CD4-positive, alpha-beta T cell treated with Interferon gamma for 1 hour (primary cell): ENCODE results near the gene MECP2.

ENCODE experiments used
- DNase-seq: peaks from one replicate; pipeline ENCODE4 v3.0.0-alpha.2; 2020

The MECP2 gene

DNA sequence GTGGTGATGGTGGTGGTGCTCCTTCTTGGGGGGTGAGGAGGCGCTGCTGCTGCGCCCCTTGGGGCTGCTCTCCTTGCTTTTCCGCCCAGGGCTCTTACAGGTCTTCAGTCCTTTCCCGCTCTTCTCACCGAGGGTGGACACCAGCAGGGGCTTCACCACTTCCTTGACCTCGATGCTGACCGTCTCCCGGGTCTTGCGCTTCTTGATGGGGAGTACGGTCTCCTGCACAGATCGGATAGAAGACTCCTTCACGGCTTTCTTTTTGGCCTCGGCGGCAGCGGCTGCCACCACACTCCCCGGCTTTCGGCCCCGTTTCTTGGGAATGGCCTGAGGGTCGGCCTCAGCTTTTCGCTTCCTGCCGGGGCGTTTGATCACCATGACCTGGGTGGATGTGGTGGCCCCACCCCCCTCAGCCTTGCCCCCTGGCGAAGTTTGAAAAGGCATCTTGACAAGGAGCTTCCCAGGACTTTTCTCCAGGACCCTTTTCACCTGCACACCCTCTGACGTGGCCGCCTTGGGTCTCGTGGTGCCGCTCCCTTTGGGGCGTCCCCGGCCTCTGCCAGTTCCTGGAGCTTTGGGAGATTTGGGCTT is 66.7 kb downstream of the MECP2 start:
- no peak for DNase-seq

DNA sequence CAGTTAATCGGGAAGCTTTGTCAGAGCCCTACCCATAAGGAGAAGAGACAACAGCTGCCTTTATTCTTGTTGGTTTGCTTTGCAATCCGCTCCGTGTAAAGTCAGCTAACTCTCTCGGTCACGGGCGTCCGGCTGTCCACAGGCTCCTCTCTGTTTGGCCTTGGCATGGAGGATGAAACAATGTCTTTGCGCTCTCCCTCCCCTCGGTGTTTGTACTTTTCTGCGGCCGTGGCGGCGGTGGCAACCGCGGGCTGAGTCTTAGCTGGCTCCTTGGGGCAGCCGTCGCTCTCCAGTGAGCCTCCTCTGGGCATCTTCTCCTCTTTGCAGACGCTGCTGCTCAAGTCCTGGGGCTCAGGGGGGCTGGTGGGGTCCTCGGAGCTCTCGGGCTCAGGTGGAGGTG is 67.3 kb downstream of the MECP2 start:
- no peak for DNase-seq

DNA sequence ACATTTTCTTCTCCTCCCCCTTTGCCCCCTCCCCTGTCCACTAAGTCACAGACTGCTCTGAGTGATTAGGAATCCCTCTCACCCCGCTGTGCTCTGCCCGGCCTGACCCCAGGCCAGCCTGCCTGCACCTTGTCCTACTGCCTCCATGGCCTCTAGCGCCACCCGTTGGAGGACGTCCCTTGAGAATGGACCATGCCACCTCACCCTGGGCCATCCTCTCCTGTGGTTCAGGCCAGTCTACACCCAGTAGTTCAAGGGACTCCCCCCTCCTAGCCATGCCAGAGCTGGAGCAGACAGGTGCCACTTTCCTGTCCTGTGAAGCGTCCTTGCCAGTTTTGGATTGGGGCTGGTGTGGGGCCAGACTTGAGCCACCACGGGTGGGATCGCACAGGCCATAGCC is 68.1 kb downstream of the MECP2 start:
- no peak for DNase-seq

DNA sequence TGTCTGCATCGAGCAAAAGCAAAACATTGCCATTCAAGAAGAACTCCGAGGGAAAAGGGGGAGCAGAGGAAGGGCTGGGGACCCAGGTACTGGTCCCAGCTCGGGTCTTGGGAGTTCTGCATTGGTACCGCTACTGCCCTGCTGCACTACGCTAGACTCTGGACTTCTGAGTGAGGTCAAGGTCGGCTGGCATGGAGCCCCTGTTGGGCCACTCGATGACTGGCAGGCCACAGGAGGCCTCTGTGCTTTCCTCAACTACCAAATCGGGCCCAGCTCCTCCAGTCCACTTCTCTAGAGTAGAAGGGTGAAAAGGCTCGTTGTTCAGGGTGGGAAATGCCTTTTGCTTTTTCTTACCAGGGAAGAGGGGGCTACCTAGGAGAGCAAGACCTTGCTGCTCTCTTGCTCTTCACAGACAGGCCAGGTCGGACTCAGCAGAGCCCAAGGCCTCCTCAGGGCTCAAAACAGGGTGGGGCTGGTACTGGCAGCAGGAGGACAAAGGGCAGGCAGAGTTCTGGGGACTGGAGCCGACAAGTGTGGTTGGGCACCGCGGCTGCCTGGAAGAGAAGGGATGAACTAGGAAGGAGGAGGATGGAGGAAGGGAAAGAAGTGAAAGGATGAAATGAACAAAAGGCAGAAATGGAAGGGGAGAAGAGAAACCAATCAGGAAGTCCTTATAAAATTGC is 68.9 kb downstream of the MECP2 start:
- no peak for DNase-seq

DNA sequence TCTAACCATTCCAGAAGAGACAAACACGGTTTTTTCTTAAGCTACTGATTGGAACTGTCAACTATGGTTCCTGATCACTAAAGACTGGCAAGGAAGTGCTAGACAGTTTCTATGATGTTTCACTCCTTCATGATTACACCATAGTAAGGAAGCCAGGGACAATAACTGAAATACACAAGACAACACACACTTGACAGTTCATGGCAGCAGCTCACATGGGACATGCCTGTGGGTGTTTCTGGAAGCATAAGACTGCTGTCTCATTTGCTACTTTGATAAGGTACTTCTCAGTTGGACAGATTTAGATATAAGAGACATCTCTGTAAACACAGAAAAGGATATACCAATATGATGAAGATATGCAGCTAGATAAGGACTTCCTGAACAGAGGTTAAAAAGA is 69.5 kb downstream of the MECP2 start:
- DNase-seq: no peak

DNA sequence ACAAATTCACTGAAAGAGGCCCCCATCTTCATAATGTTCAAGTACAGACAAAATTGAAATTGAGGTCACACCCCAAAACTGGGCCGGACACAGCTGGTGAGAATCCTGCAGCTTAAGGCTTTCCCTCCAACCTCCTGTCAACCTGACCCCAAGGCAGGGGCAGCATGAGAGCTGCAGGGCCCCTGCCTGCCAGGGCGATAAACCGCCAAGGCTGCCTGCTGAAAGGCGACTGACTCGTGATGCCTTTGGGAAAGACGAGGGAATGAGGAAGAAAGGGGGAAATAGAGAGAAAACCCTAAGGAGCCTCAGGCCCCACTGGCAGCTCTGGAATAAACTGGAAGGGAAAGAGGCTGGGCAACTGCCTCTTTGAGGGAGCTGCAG is 70.5 kb downstream of the MECP2 start:
- no peak for DNase-seq

DNA sequence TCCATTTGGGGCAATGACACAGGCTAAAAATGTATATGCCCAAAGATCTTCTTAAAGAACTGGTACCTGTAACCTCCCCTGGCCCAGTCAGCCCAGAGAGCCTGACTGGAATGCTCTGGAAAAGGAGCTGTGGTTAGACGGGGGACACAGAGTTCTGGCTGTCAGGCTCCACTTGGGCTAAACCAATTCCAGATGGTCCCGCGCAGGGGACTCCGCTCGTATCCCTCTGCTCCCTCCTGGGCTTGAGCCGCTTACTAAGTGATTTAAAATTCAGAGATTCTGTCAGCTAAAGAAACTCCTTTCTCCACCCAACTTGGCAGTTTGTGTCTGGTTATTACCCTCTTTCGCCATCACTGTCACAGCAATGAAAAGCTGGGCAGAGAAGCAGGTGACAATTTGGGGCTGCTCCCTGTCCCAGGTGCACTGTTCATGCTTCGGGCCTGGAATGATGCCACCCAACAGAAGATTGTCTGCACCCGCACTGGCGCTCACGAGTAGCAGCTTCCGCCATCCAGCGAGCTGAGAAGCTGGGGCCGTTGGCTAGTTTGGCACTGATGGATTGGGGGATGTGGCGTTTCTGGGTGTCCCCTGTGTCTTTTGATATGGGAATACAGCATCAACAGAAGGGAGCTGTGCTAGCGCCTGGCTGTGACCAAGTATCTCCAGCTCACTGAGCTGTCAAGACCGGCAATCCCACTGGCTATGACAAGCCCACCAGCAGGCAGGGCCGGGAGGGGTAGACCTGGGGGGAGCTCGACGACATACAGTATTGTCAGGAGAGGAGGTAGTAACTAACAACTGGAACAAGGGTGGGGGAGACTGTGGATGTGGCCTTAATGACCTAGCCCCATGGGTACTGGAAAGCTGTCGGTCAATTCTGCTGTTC is 71.1 kb downstream of the MECP2 start:
- no peak for DNase-seq

DNA sequence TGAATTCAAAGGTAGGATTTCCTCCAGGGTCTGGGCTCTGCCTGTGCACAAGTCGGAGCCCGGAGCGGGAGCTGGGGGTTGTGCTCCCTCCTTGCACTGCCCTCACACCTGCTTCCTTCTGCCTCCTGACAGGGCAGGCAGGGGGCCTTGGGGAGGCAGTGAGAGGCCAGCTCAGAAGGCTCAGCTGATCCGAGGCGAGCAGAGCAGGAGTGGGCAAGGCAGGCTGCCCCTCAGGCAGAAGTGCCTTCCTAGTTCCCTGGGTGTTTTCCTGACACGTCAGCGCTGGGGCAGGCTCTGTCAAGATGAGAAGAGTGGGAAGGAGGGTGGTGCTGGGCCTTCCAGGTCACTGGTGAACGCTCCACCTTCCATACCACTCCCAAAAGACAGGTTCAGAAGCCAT is 72.3 kb downstream of the MECP2 start:
- DNase-seq: no peak

DNA sequence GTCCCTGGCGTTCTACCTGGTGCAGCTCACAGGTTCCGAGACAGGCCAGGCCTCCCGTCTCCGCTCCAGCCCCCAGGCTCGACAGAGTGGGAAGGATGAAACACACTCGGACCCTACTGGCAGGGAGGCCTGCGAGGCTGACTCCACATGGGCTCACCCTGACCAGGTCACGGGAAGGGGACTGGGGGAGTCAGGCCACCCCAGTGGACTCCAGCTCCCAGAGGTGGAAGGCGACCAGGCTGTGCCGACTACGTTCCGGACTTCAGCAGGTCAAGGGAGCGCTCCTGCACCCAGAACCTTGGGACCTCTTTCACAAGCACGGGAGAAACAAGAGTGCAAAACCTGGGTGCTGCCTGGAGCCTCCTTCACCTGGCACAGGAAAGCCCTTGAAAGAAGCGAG is 73.2 kb downstream of the MECP2 start:
- no peak for DNase-seq

DNA sequence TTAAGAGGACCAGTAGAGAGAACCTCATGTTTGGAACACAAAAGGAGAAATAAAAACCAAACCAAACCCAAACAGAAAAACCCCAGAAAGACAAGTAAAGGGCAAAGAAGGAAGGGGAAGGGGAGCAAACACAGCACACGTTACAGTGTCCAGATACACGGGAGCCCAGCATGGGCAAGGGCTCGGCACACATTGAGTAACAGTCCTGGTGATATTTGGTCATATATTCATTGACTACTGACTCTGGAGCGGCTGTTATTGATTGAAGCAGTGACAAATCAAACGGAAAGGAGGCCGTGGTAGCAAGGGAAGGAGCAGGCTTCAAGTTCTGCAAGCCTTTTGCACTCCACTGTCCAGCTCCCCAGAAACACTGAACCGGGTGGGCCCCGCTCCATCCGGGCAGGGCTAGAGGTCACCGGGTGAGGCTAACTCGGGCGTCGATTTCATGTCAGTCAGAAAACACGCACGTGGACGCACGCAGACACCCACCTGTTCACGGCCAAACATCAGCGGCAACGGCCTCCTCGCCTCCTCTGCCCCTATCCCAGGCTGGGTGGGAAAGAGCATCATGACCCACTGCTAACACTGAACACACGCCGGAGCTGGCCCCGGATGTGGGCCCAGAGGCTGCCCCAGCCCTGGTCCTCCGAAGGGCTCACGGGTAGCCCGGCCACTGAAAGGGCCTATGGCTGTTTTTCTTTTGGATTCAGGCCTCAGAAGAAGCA is 74.1 kb downstream of the MECP2 start:
- no peak for DNase-seq

DNA sequence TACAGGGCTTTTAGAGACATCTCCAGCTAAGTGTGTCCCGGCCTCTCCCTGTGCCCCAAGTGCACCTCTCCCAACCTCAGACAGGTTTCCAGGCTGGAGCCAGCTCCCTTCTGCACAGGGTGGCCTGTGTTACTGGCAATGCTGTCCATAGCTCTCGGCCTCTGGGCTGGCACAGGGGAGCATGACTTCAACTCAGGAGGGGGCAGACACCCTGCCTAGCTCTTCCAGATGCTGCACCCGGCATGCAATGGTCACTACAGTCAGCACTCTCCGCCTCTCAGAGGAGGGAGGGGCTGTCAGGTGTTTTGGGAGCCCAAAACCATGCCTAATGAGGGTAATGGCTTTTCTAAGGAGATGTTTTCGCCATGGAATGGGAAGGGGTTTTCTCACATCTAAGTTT is 75.4 kb downstream of the MECP2 start:
- DNase-seq: no peak

DNA sequence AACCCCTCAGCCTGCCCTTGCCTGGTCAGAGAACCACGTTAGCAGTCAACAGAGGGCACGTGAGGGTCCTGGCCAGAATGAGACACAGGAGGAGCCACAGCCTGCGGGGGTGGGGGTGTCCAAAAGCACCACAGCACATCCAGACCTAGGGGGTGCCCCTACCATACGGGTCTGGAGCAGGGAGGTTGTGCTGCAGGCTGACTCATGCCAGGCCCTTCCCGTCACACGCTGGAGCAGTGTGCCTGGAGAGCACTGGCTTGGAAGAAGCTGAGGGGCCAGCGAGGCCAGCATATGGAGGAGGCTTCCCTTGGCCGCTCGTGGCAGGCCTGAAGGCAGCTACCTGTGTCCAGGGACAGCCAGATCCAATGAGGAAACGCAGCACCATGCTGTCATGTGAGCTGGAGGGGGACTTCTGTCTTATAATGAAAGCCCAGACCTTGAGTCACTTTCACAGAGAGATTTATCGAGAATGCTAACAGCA is 76.3 kb downstream of the MECP2 start:
- peak; percentile 34 for DNase-seq

DNA sequence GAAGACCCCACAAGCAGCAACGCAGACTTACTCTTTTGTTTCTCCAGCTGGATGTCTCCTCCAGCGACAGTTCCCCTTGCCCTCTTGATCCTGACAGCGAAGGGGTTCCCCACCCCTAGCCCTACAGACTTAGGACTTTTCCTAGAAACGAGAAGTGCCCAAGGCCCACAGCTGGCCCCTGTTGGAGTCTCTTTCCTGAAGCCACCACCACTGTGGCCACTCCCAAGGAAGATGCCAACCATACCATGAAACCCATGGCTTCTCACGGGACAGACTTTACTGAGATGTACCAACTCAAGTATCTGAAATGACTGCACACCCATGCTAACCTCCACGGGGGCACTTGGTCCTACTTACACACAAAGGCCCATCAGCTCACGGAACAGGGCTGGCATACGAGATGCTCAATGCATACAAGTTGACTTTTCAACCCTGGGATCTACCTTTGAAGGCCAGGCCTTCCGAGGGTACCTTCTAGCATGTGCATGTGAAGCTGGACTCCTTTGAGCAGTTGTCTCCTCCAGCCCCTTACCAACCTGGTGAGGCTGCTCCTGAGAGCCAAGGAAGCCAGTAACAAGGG is 76.9 kb downstream of the MECP2 start:
- peak; percentile 18 for DNase-seq

DNA sequence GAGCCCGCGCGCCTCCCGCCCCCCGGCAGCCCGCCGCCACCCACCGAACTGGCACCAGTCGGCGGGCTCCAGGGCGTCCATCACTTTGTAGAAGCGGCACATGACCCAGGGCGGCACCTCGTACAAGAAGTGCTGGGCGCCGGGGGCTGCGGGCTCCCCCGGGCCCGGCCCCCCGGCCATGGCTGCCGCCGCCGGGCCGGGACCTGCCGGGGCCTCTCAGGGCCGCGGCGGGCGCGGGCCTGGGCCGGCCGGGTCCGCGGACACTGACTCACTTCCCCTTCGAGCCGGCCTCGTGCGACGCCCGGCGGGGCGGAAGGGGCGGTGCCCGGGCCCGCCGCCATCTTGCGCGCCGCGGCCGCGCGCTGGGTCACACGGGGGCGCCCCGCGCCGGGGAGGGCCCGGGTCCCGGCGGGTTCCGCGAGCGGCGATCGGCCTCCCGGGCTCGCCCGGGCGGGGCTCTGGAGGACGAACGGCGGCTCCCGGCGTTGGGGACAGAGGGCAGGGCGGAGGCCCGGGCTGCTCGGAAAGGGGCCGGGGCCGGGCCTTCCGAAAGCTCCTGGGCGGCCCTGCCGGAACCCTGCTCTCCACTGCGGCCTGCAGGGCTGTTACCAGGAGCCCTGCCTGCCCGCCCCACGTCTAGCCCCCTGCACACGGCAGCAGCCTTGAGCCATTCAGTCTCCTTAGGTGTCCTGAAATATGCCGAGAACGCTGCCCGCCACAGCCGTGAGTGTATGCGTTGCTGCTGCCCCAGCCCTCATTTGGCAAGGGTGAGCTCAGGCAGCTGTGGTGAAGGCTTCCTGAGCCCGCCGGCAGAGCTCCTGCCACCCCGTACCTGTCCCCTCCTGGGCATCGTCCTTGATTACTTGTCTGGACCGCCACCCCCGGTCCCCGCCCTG is 77.6 kb downstream of the MECP2 start, which contains the start of gene IRAK1:
IRAK1 (minus strand) TSS at position 270 of the 896 bp plus-strand sequence; CDS start at position 180, 90 bp downstream.
- DNase-seq: peak; percentile 53

DNA sequence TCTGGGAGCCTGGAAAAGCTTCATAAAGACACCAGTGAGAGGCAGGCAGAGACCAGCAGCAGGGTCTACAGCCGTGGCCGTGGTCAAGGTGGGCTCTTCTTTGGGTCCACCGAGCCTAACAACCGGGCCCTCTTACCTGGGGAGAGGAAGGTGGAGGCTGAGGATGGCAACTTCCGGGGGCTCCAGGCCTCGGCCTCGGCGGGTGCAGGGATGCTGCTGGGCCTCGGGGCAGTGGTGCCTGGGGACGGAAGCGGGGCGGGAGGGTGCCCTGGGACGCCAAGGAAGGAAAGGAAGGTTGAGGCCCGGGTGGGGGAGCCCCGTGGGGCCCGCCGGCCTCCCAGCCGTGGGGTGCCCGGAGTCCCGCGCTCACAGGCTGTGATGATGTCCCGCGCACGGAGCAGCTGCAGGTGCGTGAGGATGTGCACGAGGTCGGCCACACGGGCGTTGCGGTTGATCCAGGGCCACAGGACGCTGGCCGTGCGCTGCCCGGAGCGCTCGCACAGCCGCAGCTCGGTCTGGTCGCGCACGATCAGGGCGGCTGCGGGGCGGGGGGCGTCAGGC is 78.4 kb downstream of the MECP2 start:
- DNase-seq: no peak

DNA sequence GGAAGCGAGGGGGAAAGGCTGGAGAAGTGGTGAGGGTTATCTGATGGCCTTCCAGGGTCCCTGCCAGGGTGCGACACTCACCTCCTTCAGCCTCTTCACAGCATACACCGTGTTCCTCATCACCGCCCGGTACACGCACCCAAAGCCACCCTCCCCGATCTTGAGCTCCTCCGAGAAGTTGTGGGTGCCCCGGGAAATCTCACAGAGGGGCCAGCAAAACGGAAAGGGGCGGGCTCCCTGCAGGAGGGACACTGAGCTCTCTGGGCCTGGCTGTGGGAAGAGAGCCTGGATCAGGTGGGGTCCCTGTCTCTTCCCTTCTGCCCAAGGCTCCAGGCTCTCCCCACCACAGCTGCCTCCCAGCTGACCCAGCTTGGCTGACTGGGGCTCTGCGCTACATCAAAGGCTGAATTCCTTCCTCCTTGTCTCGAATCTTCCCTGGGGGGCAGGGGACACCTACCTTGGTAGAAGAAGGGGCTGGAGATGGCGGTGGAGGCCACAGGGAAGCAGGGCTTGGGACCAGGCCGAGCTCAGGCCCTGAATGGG is 78.9 kb downstream of the MECP2 start:
- no peak for DNase-seq

DNA sequence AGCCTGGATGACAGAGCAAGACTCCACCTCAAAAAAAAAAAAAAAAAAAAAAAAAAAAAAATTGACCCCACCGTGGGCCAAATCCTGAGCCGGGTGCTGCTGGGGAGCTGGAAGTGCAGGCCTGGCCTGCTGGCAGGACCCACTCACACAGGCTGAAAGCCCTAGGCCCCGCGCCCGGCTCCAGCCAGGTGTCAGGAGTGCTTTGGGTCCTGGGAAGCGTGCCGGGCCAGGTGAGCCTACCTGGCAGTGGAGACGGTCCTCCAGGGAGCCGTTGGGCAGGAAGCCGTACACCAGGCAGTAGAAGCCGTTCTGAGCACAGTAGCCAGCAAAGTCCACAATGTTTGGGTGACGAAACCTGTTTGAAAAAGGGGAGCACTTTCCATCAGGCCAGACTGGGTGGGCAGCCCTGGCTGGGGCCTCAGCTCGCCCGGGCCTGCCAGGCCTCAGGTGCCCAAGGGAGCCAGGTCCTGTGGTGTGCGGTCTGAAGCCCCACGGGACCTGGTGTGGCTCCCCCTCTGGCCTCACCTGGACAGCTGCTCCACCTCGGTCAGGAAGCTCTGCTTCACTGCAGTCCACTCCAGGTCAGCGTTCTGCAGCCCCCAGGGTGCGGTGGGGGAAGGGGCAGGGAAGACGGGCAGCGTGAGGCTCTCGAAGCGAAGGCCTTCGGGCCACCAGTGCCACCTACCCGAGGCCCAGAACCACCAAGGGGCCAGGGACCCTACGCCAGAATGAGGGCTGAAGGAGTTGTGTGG is 79.6 kb downstream of the MECP2 start:
- DNase-seq: no peak

DNA sequence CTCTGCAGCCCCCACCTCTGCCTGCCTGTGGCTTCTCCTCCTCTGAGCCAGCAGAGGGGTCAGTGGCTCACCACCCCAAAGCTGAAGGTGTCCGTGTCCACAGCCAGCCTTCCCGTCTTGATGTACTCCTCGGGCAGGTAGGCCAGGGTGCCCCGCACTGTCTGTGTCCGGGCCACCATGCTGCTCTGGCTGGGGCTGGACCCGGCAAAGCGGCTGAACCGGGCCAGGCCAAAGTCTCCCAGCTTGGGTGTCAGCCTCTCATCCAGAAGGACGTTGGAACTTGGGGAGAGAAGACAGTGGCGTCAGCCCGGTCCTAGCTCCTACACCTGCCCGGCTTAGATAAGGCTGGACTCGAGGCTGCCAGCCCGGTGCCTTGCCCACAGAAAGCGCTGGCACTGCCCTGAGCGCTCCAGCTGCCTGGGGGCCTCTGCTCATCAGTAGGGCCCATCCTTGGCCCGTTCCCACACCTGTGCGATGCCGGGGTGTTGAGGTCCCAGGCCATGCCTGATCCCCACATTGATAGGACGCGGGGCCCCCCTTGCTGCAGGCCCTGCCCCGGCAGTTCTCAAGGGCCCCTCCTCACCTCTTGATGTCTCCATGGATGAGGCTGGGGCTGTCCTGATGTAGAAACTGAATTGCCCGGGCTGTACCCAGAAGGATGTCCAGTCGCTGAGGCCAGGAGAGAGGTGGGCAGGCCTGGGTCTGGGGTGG is 81.0 kb downstream of the MECP2 start:
- DNase-seq: no peak

DNA sequence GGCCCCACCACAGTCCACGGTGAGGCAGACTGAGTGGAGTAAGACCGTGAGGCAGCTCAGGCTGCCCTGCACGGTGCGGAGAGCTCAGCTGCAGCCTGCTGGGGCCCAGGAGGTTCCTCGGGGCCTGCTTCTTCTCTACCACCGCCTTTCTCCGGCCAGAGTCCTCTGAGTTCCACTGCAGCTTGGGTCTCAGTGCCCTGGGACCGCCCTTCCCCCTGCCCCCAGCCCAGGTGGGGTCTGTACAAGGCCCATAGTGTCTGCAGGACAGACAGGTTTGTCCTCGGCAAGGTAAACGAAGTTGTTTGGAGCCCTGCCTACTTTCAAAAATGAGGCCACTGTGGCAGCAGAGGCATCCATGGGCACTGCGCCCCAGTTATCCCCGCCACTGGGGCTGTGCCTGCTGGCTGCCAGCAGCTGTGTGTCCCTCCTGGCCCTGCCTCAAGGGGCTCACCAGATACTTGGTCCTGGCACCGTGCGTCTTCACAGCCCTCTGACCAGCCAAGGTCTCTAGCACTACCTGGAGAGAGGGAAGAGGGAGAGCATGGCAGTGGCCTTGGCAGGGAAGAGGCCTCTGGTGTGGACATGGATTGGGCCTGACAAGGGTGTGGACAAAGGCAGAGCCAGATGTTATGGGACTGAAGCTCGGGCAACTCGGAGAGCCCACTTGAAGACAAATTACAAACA is 81.8 kb downstream of the MECP2 start:
- no peak for DNase-seq
